ENCODE results near the gene IL17C.
"Not testable (repeated sequence)": the region's sequence is repeated elsewhere in the genome, so short reads cannot be mapped to it uniquely, and the experiment has no call there.

Gene IL17C

GRCh38 chr16:88638323-88639230 lies at the start of gene IL17C:
Gene IL17C, plus strand, starts transcription at chr16:88638572. Its CDS starts 70 bp downstream, at chr16:88638642.
- DNase-seq = no peak

GRCh38 chr16:88588754-88589153 lies 49.6 kb upstream of the IL17C start:
- DNase-seq = no peak

GRCh38 chr16:88589441-88589840 lies 48.9 kb upstream of the IL17C start:
- no peak for DNase-seq

- DNase-seq = no peak
Observed at GRCh38 chr16:88591577-88592021, 46.8 kb upstream of the IL17C start.

- DNase-seq = no peak
Observed at GRCh38 chr16:88593061-88593460, 45.3 kb upstream of the IL17C start.

GRCh38 chr16:88593489-88593888 lies 44.9 kb upstream of the IL17C start:
- no peak for DNase-seq

- DNase-seq = no peak
Observed at GRCh38 chr16:88593910-88594309, 44.5 kb upstream of the IL17C start.

- no peak for DNase-seq
Observed at GRCh38 chr16:88595101-88595500, 43.3 kb upstream of the IL17C start.

- no peak for DNase-seq
Observed at GRCh38 chr16:88595921-88596320, 42.5 kb upstream of the IL17C start.

- DNase-seq = no peak
Observed at GRCh38 chr16:88596483-88596882, 41.9 kb upstream of the IL17C start.

GRCh38 chr16:88597856-88598491 lies 40.4 kb upstream of the IL17C start:
- no peak for DNase-seq

- DNase-seq = peak; percentile 28 to 40
Observed at GRCh38 chr16:88599092-88599733, 39.2 kb upstream of the IL17C start.

GRCh38 chr16:88599825-88600538 lies 38.4 kb upstream of the IL17C start:
- no peak for DNase-seq

- DNase-seq = no peak
Observed at GRCh38 chr16:88600539-88600896, 37.9 kb upstream of the IL17C start.

- DNase-seq = no peak
Observed at GRCh38 chr16:88601313-88602036, 36.9 kb upstream of the IL17C start.

GRCh38 chr16:88602091-88602490 lies 36.3 kb upstream of the IL17C start:
- no peak for DNase-seq

- DNase-seq = no peak
Observed at GRCh38 chr16:88605186-88606147, 32.9 kb upstream of the IL17C start.

GRCh38 chr16:88606148-88606757 lies 32.1 kb upstream of the IL17C start:
- no peak for DNase-seq

- DNase-seq = no peak
Observed at GRCh38 chr16:88608076-88608475, 30.3 kb upstream of the IL17C start.

- not testable (repeated sequence) for DNase-seq
Observed at GRCh38 chr16:88609426-88609825, 28.9 kb upstream of the IL17C start.

GRCh38 chr16:88610080-88610479 lies 28.3 kb upstream of the IL17C start:
- DNase-seq = no peak

All from bone marrow (tissue), 2 donors.